Esophagus muscularis mucosa (tissue), 4 donors: ENCODE measurements around the gene PTGFRN. TPM values are rescaled to one million over a fixed set of nuclear protein-coding genes. Genes with fewer than 3 reads are reported as not detected.

Experiments used
- DNase-seq: peaks from one replicate; pipeline ENCODE4 v3.0.0-alpha.2; 2017; ENCODE audit errors: extremely low spot score
- H3K27ac ChIP-seq, 4 donors: fragments of 200-600 bp; sonication (generic); replicated peaks in 1 of 4; 1 replicate in 3 of 4; 2 replicates in 1 of 4; pipeline ENCODE4 v1.5.1; 2016 to 2019; ENCODE audit warnings: mild to moderate bottlenecking in 1 of 4
- H3K27me3 ChIP-seq, 4 donors: fragments of 200-600 bp; sonication (generic); one replicate each; pipeline versions ENCODE4 v1.5.1 to v1.6.0; 2016 to 2019
- H3K36me3 ChIP-seq, 4 donors: fragments of 200-600 bp; sonication (generic); one replicate each; pipeline ENCODE4 v1.5.1; 2016 to 2019
- H3K4me1 ChIP-seq, 4 donors: fragments of 200-600 bp; sonication (generic); one replicate each; pipeline ENCODE4 v1.5.1; 2016 to 2019
- H3K4me3 ChIP-seq, 4 donors: fragments of 200-600 bp; sonication (generic); 1 replicate in 2 of 4; 2 replicates in 2 of 4; pipeline ENCODE4 v1.5.1; 2016 to 2019; ENCODE audit warnings: mild to moderate bottlenecking in 4 of 4, moderate library complexity in 1 of 4
- H3K9me3 ChIP-seq, 4 donors: fragments of 200-600 bp; sonication (generic); 1 replicate in 3 of 4; 2 replicates in 1 of 4; pipeline ENCODE4 v1.5.1; 2016 to 2019
- EP300 ChIP-seq: sonication (generic); formaldehyde crosslinking; IDR thresholded peaks from one replicate; pipeline ENCODE4 v1.6.1; 2017; ENCODE audit warnings: antibody characterized with exemption
- POLR2A ChIP-seq: fragments of 450-650 bp; IDR thresholded peaks from one replicate; pipeline ENCODE4 v1.6.1; 2017; ENCODE audit warnings: antibody characterized with exemption, moderate library complexity, mild to moderate bottlenecking, low read depth
- POLR2AphosphoS5 ChIP-seq, 2 donors: sonication (generic); formaldehyde crosslinking; IDR thresholded peaks; one replicate each; pipeline ENCODE4 v1.6.1; 2017; ENCODE audit warnings: antibody characterized with exemption in 2 of 2
- WGBS: methylation state at CpG from one replicate; pipeline ENCODE4 v1.1.5; 2018; 5-methylcytosine and 5-hydroxymethylcytosine counted together
- intact Hi-C: fragments of 100-400 bp; cut with DNase I; formaldehyde crosslinking; loops from one replicate; pipeline ENCODE4 v1.15.1; 2023
- total RNA-seq, 4 donors: library from RNA; depleted of rRNA; stranded (reverse); fragments of >200 nt; gene quantifications; one replicate each; pipeline versions ENCODE4 v1.1.0 to v1.2.1, GENCODE V29; 2016
- TF ChIP-seq, protein P1 (sequence below), 3 experiments: fragments of 200-600 bp in 2 of 3; fragments of 450-650 bp in 1 of 3; sonication (generic) in 2 of 3; IDR thresholded peaks; one replicate each; pipeline ENCODE4 v1.5.1; 2017 to 2019; ENCODE audit warnings: antibody characterized with exemption in 3 of 3, mild to moderate bottlenecking in 2 of 3, moderate library complexity in 1 of 3

The PTGFRN gene
- total RNA-seq, 4 donors from 2014 or later = 69.1 to 150 (median 106) TPM

DNA sequence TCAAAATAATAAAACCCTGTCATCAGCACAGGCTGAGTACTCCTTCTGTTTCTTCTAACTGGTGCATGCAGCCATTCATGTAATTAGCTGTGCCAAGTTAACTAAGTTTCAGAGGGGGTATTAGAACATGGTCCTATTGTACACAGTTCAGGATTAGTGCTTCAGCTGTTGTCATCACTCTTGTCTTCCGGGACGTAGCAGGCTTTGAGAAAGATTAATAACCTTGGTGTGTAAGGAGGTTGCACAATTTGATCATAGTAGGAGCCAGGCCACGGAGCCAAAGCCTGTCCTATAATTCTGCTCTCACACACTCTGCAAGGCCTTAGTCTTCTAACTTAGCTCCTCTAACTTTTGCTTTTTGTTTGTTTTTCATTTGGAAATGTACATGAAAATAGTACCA lies 44.7 kb downstream of the PTGFRN start:
- peak overlapping the region in 3 of 4 donors; percentile 22 to 88 (median 55) for H3K27ac ChIP-seq
- intact Hi-C loops = no loop called here
- peaks cover 22 to 94% (median 79%) of the 10 kb centered on the region in 4 donors for H3K4me1 ChIP-seq
- TF ChIP-seq, protein P1, sequence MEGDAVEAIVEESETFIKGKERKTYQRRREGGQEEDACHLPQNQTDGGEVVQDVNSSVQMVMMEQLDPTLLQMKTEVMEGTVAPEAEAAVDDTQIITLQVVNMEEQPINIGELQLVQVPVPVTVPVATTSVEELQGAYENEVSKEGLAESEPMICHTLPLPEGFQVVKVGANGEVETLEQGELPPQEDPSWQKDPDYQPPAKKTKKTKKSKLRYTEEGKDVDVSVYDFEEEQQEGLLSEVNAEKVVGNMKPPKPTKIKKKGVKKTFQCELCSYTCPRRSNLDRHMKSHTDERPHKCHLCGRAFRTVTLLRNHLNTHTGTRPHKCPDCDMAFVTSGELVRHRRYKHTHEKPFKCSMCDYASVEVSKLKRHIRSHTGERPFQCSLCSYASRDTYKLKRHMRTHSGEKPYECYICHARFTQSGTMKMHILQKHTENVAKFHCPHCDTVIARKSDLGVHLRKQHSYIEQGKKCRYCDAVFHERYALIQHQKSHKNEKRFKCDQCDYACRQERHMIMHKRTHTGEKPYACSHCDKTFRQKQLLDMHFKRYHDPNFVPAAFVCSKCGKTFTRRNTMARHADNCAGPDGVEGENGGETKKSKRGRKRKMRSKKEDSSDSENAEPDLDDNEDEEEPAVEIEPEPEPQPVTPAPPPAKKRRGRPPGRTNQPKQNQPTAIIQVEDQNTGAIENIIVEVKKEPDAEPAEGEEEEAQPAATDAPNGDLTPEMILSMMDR (IDR thresholded peaks at IDR 0.05) = no peak
- TF ChIP-seq POLR2A = no peak
- peak; percentile 41 for TF ChIP-seq EP300
- peak; percentile 50 to 68 for TF ChIP-seq POLR2AphosphoS5 (IDR thresholded peaks at IDR 0.05)
- H3K36me3 ChIP-seq = no peaks in the 10 kb centered on the region
- no peaks in the 10 kb centered on the region for H3K27me3 ChIP-seq
- no peaks in the 10 kb centered on the region for H3K9me3 ChIP-seq
- 29% methylated on average over 3 of the region's 3 CpGs for WGBS
- peak; percentile 92 for DNase-seq
- no peak overlapping the region for H3K4me3 ChIP-seq

DNA sequence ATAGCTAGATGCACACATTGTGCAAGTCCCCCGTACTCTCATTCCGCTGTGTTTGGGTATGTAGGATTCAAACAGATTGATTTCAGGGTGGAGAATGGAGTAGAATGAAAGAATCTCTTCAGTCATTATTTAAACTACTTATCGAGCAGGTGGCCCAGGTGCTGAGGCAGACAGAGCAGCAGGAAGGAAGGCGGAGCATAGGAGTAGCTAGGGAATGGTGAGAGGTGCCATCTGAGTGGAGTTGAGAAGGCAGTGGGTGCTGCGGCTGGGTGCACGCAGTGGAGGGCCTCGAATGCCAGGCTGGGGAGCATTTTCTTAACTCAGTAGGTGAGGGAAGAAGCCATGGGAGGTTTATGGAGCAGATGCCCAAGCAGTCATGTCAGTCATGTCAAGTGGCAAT lies 46.7 kb downstream of the PTGFRN start:
- no peak for TF ChIP-seq POLR2A
- no peak for TF ChIP-seq EP300
- TF ChIP-seq, protein P1 (IDR thresholded peaks at IDR 0.05) = no peak
- TF ChIP-seq POLR2AphosphoS5 (IDR thresholded peaks at IDR 0.05) = no peak
- WGBS = 98% methylated on average over 7 of the region's 7 CpGs
- Histone ChIP-seq H3K4me3 (no peak overlapping the region), H3K27me3 (no peaks in the 10 kb centered on the region), H3K36me3 (peaks cover 0 to 10% (median 5%) of the 10 kb centered on the region in 4 donors), H3K9me3 (no peaks in the 10 kb centered on the region), H3K4me1 (peaks cover 8 to 81% (median 61%) of the 10 kb centered on the region in 4 donors), H3K27ac (no peak overlapping the region)
- DNase-seq = peak; percentile 45
- intact Hi-C loops = no loop called here

DNA sequence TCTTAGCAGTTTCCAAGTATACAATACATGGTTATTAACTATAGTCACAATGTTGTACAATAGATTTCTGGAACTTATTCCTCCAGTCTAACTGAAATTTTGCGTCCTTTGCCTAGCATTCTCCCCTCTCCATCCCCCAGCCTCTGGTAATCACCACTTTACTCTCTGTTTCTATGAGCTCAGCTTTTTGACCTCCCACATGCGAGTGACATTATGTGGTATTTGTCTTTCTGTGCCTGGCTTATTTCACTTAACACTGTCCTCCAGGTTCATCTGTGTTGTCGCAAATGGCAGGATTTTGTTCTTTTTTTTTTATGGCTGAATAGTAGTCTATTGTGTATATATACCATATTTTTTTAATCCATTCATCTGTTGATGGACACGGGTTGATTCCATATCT lies 47.9 kb downstream of the PTGFRN start:
- peaks cover 0 to 68% (median 49%) of the 10 kb centered on the region in 4 donors for H3K4me1 ChIP-seq
- no peaks in the 10 kb centered on the region for H3K9me3 ChIP-seq
- no peak overlapping the region for H3K4me3 ChIP-seq
- H3K27me3 ChIP-seq = no peaks in the 10 kb centered on the region
- 71% methylated on average over 4 of the region's 4 CpGs for WGBS
- no peak overlapping the region for H3K27ac ChIP-seq
- intact Hi-C loops = no loop called here
- DNase-seq = no peak
- no peak for TF ChIP-seq EP300
- no peak for TF ChIP-seq POLR2AphosphoS5 (IDR thresholded peaks at IDR 0.05)
- TF ChIP-seq, protein P1 (IDR thresholded peaks at IDR 0.05) = no peak
- no peak for TF ChIP-seq POLR2A
- peaks cover 0 to 23% (median 15%) of the 10 kb centered on the region in 4 donors for H3K36me3 ChIP-seq

DNA sequence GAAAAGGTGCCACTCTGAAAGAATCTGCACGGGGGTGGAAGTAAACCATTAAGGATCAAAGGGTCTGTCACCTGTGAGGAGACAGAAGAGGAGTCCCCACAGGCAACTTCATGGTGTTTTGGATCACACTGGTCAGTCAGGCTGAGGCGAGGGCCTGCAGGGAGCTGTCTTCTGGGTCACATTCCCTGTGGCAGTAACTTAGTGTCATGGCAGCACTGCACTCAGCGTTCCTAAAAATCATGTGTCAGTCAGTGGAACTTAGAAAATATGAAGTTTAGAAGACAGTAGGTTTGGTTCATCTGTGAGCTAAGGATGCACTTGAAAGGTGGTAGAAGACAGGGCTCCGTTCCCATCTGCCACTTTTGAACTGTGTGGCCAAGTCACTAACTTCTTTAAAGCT lies 48.4 kb downstream of the PTGFRN start:
- H3K27me3 ChIP-seq = no peaks in the 10 kb centered on the region
- no peak overlapping the region for H3K4me3 ChIP-seq
- 69% methylated on average over 4 of the region's 4 CpGs for WGBS
- peaks cover 0 to 28% (median 16%) of the 10 kb centered on the region in 4 donors for H3K36me3 ChIP-seq
- no peak for TF ChIP-seq POLR2A
- TF ChIP-seq POLR2AphosphoS5 (IDR thresholded peaks at IDR 0.05) = no peak
- TF ChIP-seq EP300 = no peak
- TF ChIP-seq, protein P1 (IDR thresholded peaks at IDR 0.05) = no peak
- peaks cover 0 to 67% (median 46%) of the 10 kb centered on the region in 4 donors for H3K4me1 ChIP-seq
- intact Hi-C loops = no loop called here
- H3K9me3 ChIP-seq = no peaks in the 10 kb centered on the region
- H3K27ac ChIP-seq = no peak overlapping the region
- DNase-seq = peak; percentile 53

DNA sequence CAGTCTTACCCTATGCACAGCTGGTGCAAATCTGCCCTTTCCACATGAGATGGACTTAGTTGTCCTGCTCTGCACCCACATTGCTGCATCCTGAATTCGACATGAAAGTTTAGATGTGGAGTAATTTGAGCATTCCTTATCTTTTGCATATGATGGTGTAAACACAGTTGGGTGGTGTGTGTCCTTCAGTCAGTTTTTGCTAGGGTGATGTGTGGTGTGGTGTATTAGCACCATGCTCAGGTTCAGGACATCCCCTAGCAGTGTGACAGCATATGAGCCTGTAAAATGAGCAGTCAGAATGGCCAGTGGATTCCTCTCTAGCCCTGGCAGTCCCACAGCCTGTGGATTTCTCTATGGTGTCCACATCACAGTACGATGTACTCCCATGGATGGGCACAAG lies 49.3 kb downstream of the PTGFRN start:
- Histone ChIP-seq H3K9me3 (no peaks in the 10 kb centered on the region), H3K27ac (no peak overlapping the region), H3K4me1 (peaks cover 0 to 64% (median 39%) of the 10 kb centered on the region in 4 donors), H3K4me3 (no peak overlapping the region), H3K27me3 (no peaks in the 10 kb centered on the region), H3K36me3 (peaks cover 0 to 36% (median 16%) of the 10 kb centered on the region in 4 donors)
- TF ChIP-seq EP300 = no peak
- TF ChIP-seq, protein P1 (IDR thresholded peaks at IDR 0.05) = no peak
- no peak for TF ChIP-seq POLR2AphosphoS5 (IDR thresholded peaks at IDR 0.05)
- no peak for TF ChIP-seq POLR2A
- intact Hi-C loops = no loop called here
- peak; percentile 34 for DNase-seq
- WGBS = 79% methylated on average over 2 of the region's 2 CpGs
